Mesendoderm (in vitro differentiated cells): ENCODE measurements around the gene ARID1B.

Experiments used
- DNase-seq: peaks from one replicate; pipeline ENCODE4 v3.0.0; 2013
- H2AK5ac ChIP-seq: 2 replicates; pipeline ENCODE4 v1.6.1; 2013; ENCODE audit warnings: low read length, inconsistent platforms
- H2BK120ac ChIP-seq: 2 replicates; pipeline ENCODE4 v1.6.1; 2013; ENCODE audit warnings: low read depth, mild to moderate bottlenecking, low read length, moderate library complexity, mixed read lengths
- H2BK15ac ChIP-seq: replicated peaks from 2 replicates; pipeline ENCODE4 v1.6.1; 2013; ENCODE audit warnings: low read depth, mild to moderate bottlenecking, moderate library complexity
- H2BK5ac ChIP-seq: 2 replicates; pipeline ENCODE4 v1.6.1; 2013; ENCODE audit warnings: low read length, inconsistent platforms
- H3K18ac ChIP-seq: 2 replicates; pipeline ENCODE4 v1.6.1; 2013; ENCODE audit warnings: mild to moderate bottlenecking, low read length, mixed read lengths
- H3K23ac ChIP-seq: one replicate; pipeline ENCODE4 v1.6.1; 2013; ENCODE audit warnings: low read length
- H3K27ac ChIP-seq: 2 replicates; pipeline ENCODE4 v1.5.1; 2013; ENCODE audit warnings: low read depth, mild to moderate bottlenecking, inconsistent platforms, low read length, moderate library complexity
- H3K27me3 ChIP-seq: 2 replicates; pipeline ENCODE4 v1.6.1; 2013; ENCODE audit warnings: low read length, control low read depth, mild to moderate bottlenecking, inconsistent platforms; ENCODE audit not compliant: insufficient read depth, poor library complexity
- H3K36me3 ChIP-seq: 2 replicates; pipeline ENCODE4 v1.6.1; 2013; ENCODE audit warnings: low read length, inconsistent platforms; ENCODE audit not compliant: control insufficient read depth, insufficient read depth
- H3K4ac ChIP-seq: one replicate; pipeline ENCODE4 v1.6.1; 2013; ENCODE audit warnings: low read depth, mild to moderate bottlenecking, low read length, moderate library complexity
- H3K4me1 ChIP-seq: 2 replicates; pipeline ENCODE4 v1.6.1; 2013; ENCODE audit warnings: low read depth, low read length, inconsistent platforms; ENCODE audit not compliant: control insufficient read depth
- H3K4me2 ChIP-seq: 2 replicates; pipeline ENCODE4 v1.6.1; 2013; ENCODE audit warnings: low read length
- H3K4me3 ChIP-seq: 2 replicates; pipeline ENCODE4 v1.5.1; 2013; ENCODE audit warnings: mild to moderate bottlenecking, low read length
- H3K56ac ChIP-seq: one replicate; pipeline ENCODE4 v1.6.1; 2013; ENCODE audit warnings: low read length
- H3K79me1 ChIP-seq: 2 replicates; pipeline ENCODE4 v1.6.1; 2013; ENCODE audit warnings: low read length, inconsistent platforms
- H3K79me2 ChIP-seq: 2 replicates; pipeline ENCODE4 v1.6.1; 2013; ENCODE audit warnings: mild to moderate bottlenecking, low read length; ENCODE audit not compliant: control insufficient read depth, insufficient read depth
- H3K9ac ChIP-seq: 2 replicates; pipeline ENCODE4 v1.6.1; 2013; ENCODE audit warnings: low read length, inconsistent platforms
- H4K5ac ChIP-seq: one replicate; pipeline ENCODE4 v1.6.1; 2013; ENCODE audit warnings: low read length
- H4K8ac ChIP-seq: one replicate; pipeline ENCODE4 v1.6.1; 2013; ENCODE audit warnings: low read depth, mild to moderate bottlenecking, control low read depth, low read length, moderate library complexity
- WGBS: extraction: QIAGEN DNeasy Blood & Tissue Kit; methylation state at CpG from one replicate; pipeline ENCODE4 v1.1.7; 2013; ENCODE audit warnings: low lambda C conversion rate, missing lambda C conversion rate; ENCODE audit not compliant: insufficient coverage; ENCODE audit errors: extremely low coverage; 5-methylcytosine and 5-hydroxymethylcytosine counted together

ARID1B gene

DNA sequence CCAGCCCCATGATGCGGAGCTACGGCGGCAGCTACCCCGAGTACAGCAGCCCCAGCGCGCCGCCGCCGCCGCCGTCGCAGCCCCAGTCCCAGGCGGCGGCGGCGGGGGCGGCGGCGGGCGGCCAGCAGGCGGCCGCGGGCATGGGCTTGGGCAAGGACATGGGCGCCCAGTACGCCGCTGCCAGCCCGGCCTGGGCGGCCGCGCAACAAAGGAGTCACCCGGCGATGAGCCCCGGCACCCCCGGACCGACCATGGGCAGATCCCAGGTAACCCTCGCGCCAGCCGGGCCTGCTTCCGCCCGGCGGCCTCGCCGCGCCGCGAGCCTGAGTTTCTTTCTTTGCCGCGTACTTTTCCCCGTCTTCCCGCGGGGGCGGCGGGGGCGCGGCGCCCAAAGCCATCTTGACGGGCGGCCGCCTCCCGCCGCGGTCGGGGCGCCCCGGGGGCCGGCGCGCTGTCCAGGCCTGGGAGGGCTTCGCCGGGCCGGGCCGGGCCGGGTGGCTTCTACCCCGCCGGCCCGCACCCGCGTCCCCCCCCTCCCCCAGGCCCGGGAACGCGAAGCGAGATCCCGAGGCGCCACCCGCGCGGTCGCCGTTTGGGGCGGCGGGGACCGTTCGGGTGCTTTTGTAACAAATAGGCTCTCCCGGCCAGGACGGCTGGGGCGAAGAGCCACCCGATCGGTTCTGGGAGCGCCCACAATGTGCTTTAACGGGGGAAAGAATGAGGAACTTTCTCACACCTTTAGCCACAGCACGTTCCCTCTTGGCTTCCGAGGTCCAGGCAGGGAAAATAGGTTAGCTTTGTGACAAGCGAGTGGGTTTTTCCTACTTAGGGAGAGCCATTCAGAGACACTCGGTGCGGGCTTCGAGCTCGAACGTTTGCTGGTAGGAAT, 2.3 kb downstream of the ARID1B start:
- WGBS = no CpG with 5 or more reads among the region's 108 CpGs
- H3K79me1 ChIP-seq = peaks cover 2% of the 10 kb centered on the region
- peak; percentile 67 for DNase-seq
- H4K8ac ChIP-seq = peak overlapping the region; percentile 97
- peak overlapping the region; percentile 4 for H3K23ac ChIP-seq
- peak overlapping the region; percentile 79 for H3K4me2 ChIP-seq
- peaks cover 42% of the 10 kb centered on the region for H3K79me2 ChIP-seq
- H4K5ac ChIP-seq = no peak overlapping the region
- peak overlapping the region; percentile 43 for H2BK5ac ChIP-seq
- H3K4ac ChIP-seq = peak overlapping the region; percentile 49
- H3K9ac ChIP-seq = peak overlapping the region; percentile 94
- peak overlapping the region; percentile 92 for H3K56ac ChIP-seq
- H3K27me3 ChIP-seq = no peaks in the 10 kb centered on the region
- H3K36me3 ChIP-seq = no peaks in the 10 kb centered on the region
- H2BK120ac ChIP-seq = peak overlapping the region; percentile 75
- no peak overlapping the region for H2AK5ac ChIP-seq
- peak overlapping the region; percentile 85 for H3K4me3 ChIP-seq
- peaks cover 2% of the 10 kb centered on the region for H3K4me1 ChIP-seq
- H3K18ac ChIP-seq = peak overlapping the region; percentile 57
- peak overlapping the region; percentile 94 for H3K27ac ChIP-seq
- H2BK15ac ChIP-seq = peak overlapping the region; percentile 9

GRCh38 chr6:156780102-156780641, 3.0 kb downstream of the ARID1B start:
- WGBS = no CpG with 5 or more reads among the region's 9 CpGs
- DNase-seq = peak; percentile 90

GRCh38 chr6:156780962-156781853, 4.0 kb downstream of the ARID1B start:
- Histone ChIP-seq H3K23ac (no peak overlapping the region), H3K56ac (no peak overlapping the region)
- no peak for DNase-seq

More at GRCh38 chr6:156780102-156780641, 3.0 kb downstream of the ARID1B start:
- Histone ChIP-seq H3K4me3 (peak overlapping the region; percentile 85), H3K4ac (peak overlapping the region; percentile 49), H2BK120ac (no peak overlapping the region), H3K18ac (peak overlapping the region; percentile 57), H2BK5ac (no peak overlapping the region), H3K79me1 (peaks cover 2% of the 10 kb centered on the region), H4K5ac (no peak overlapping the region), H3K4me2 (peak overlapping the region; percentile 79), H3K36me3 (no peaks in the 10 kb centered on the region), H3K79me2 (peaks cover 48% of the 10 kb centered on the region), H2AK5ac (no peak overlapping the region), H3K27ac (peak overlapping the region; percentile 94), H3K56ac (peak overlapping the region; percentile 92), H4K8ac (no peak overlapping the region), H3K27me3 (no peaks in the 10 kb centered on the region), H2BK15ac (no peak overlapping the region), H3K23ac (no peak overlapping the region), H3K9ac (peak overlapping the region; percentile 94), H3K4me1 (peaks cover 2% of the 10 kb centered on the region)

GRCh38 chr6:156781861-156782631, 4.9 kb downstream of the ARID1B start:
- no peak overlapping the region for H4K5ac ChIP-seq
- no peak overlapping the region for H4K8ac ChIP-seq
- no peak overlapping the region for H2AK5ac ChIP-seq
- H3K4me2 ChIP-seq = no peak overlapping the region
- WGBS = no CpG with 5 or more reads among the region's 8 CpGs
- no peaks in the 10 kb centered on the region for H3K36me3 ChIP-seq
- peaks cover 61% of the 10 kb centered on the region for H3K79me2 ChIP-seq
- no peaks in the 10 kb centered on the region for H3K79me1 ChIP-seq
- no peak overlapping the region for H3K9ac ChIP-seq
- H3K4me1 ChIP-seq = no peaks in the 10 kb centered on the region
- H2BK120ac ChIP-seq = no peak overlapping the region
- H3K23ac ChIP-seq = no peak overlapping the region
- H3K4ac ChIP-seq = no peak overlapping the region
- H3K27ac ChIP-seq = no peak overlapping the region
- no peak overlapping the region for H3K56ac ChIP-seq
- H2BK15ac ChIP-seq = no peak overlapping the region
- H3K4me3 ChIP-seq = no peak overlapping the region
- DNase-seq = no peak
- H3K27me3 ChIP-seq = no peaks in the 10 kb centered on the region
- H3K18ac ChIP-seq = no peak overlapping the region
- H2BK5ac ChIP-seq = no peak overlapping the region

More at GRCh38 chr6:156780962-156781853, 4.0 kb downstream of the ARID1B start:
- no peak overlapping the region for H2AK5ac ChIP-seq
- peaks cover 56% of the 10 kb centered on the region for H3K79me2 ChIP-seq
- no peak overlapping the region for H3K4me2 ChIP-seq
- H2BK120ac ChIP-seq = no peak overlapping the region
- no peaks in the 10 kb centered on the region for H3K36me3 ChIP-seq
- no peak overlapping the region for H4K5ac ChIP-seq
- H4K8ac ChIP-seq = no peak overlapping the region
- H3K79me1 ChIP-seq = peaks cover 2% of the 10 kb centered on the region
- H3K18ac ChIP-seq = no peak overlapping the region
- H2BK5ac ChIP-seq = no peak overlapping the region
- H3K4me3 ChIP-seq = no peak overlapping the region
- WGBS = no CpG with 5 or more reads among the region's 8 CpGs
- no peak overlapping the region for H2BK15ac ChIP-seq
- no peak overlapping the region for H3K27ac ChIP-seq
- H3K27me3 ChIP-seq = no peaks in the 10 kb centered on the region
- no peak overlapping the region for H3K4ac ChIP-seq
- H3K9ac ChIP-seq = no peak overlapping the region
- H3K4me1 ChIP-seq = peaks cover 2% of the 10 kb centered on the region

DNA sequence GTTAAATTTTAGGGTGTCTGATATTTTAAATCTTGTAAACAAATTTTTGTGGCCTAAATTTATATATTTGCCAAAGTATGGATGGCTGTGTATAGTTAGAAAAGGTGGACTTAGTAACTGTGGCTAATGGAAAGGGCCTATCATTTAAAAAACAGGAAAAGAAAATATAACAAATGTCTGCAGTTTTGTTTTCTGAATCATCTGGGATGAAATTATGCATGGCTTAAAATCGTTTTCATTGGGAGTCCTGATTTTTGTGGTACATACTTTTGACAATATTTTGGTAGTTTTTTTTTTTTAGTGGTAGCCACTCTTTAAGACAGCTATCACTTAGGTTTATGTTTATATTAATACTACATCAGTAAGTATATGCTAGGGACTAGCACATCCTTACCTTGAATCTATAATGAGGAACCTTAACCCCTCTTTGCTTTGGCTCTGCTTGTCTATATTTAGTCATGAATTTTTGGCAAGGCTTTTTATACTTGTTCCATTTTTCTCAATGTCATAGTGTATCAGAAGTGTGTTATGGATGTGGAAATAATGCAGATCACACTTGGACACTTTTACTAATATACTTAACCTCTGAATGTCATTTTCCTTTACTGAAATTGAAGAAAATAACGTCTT, 5.6 kb downstream of the ARID1B start:
- Histone ChIP-seq H3K9ac (no peak overlapping the region), H3K27ac (no peak overlapping the region), H3K4me3 (no peak overlapping the region), H3K79me2 (peaks cover 68% of the 10 kb centered on the region), H2BK5ac (no peak overlapping the region), H2BK120ac (no peak overlapping the region), H3K18ac (no peak overlapping the region), H3K79me1 (peaks cover 2% of the 10 kb centered on the region), H3K36me3 (no peaks in the 10 kb centered on the region), H3K23ac (no peak overlapping the region), H4K8ac (no peak overlapping the region), H3K4me2 (no peak overlapping the region), H3K56ac (no peak overlapping the region), H3K27me3 (no peaks in the 10 kb centered on the region), H4K5ac (no peak overlapping the region), H3K4me1 (no peaks in the 10 kb centered on the region), H3K4ac (no peak overlapping the region), H2BK15ac (no peak overlapping the region), H2AK5ac (no peak overlapping the region)
- DNase-seq = no peak
- WGBS = no CpG with 5 or more reads among the region's 2 CpGs
